Common myeloid progenitor, CD34-positive (primary cell): ENCODE data around the gene SH2D6.
"Not testable (repeated sequence)": the region's sequence is repeated elsewhere in the genome, so short reads cannot be mapped to it uniquely, and the experiment has no call there.

Source experiments
- CTCF ChIA-PET: fragments of 350-600 bp; sonication (Branson Sonifier 250); formaldehyde crosslinking; loops from one replicate; lab custom pipeline; 2021; ENCODE audit warnings: antibody characterized with exemption; lab: Charles Lee
- POLR2A ChIA-PET: fragments of 350-600 bp; sonication (Branson Sonifier 250); formaldehyde crosslinking; loops from one replicate; lab custom pipeline; 2021; ENCODE audit warnings: antibody characterized with exemption; lab: Charles Lee
- DNase-seq, 3 donors: peaks; one replicate each; pipeline versions ENCODE4 v3.0.0 to v3.0.0-alpha.2; 2013
- H3K27ac ChIP-seq, 2 experiments: 1 replicate in 1 of 2; 2 replicates in 1 of 2; pipeline ENCODE4 v1.7.0; 2013; ENCODE audit warnings: inconsistent platforms in 2 of 2, low read length in 2 of 2, mild to moderate bottlenecking in 2 of 2, low read depth in 1 of 2, moderate library complexity in 1 of 2; ENCODE audit not compliant: severe bottlenecking in 2 of 2, insufficient read depth in 1 of 2, poor library complexity in 1 of 2
- H3K27me3 ChIP-seq, 5 experiments: replicated peaks in 2 of 5; 1 replicate in 3 of 5; 2 replicates in 2 of 5; pipeline versions ENCODE4 v1.6.1 to v1.7.0; 2013; ENCODE audit warnings: low read length in 4 of 5, mild to moderate bottlenecking in 2 of 5, moderate library complexity in 2 of 5, inconsistent platforms in 1 of 5; ENCODE audit not compliant: insufficient read depth in 5 of 5, control insufficient read depth in 4 of 5
- H3K36me3 ChIP-seq, 4 experiments: 1 replicate in 2 of 4; 2 replicates in 2 of 4; pipeline versions ENCODE4 v1.6.1 to v1.7.0; 2013; ENCODE audit warnings: low read length in 3 of 4, control low read depth in 1 of 4, mild to moderate bottlenecking in 1 of 4; ENCODE audit not compliant: control insufficient read depth in 4 of 4, insufficient read depth in 4 of 4
- H3K4me1 ChIP-seq, 4 experiments: 1 replicate in 3 of 4; 2 replicates in 1 of 4; pipeline versions ENCODE4 v1.6.1 to v1.7.1; 2013; ENCODE audit warnings: low read length in 3 of 4, mild to moderate bottlenecking in 3 of 4, control low read depth in 1 of 4, inconsistent platforms in 1 of 4, moderate library complexity in 1 of 4; ENCODE audit not compliant: control insufficient read depth in 4 of 4, insufficient read depth in 4 of 4; ENCODE audit errors: control extremely low read depth in 1 of 4
- H3K4me3 ChIP-seq, 7 experiments: 1 replicate in 4 of 7; 2 replicates in 3 of 7; pipeline versions ENCODE4 v1.5.1 to v1.7.0; 2013; ENCODE audit warnings: mild to moderate bottlenecking in 7 of 7, low read length in 6 of 7, moderate library complexity in 6 of 7, inconsistent platforms in 2 of 7, low read depth in 2 of 7, control low read depth in 1 of 7; ENCODE audit not compliant: insufficient read depth in 4 of 7, control insufficient read depth in 1 of 7; ENCODE audit errors: extremely low read depth in 1 of 7
- H3K9me3 ChIP-seq, 5 experiments: 1 replicate in 4 of 5; 2 replicates in 1 of 5; pipeline versions ENCODE4 v1.6.1 to v1.7.1; 2013; ENCODE audit warnings: low read length in 4 of 5, mild to moderate bottlenecking in 2 of 5, inconsistent platforms in 1 of 5, low read depth in 1 of 5, moderate library complexity in 1 of 5; ENCODE audit not compliant: control insufficient read depth in 4 of 5, insufficient read depth in 2 of 5; ENCODE audit errors: control extremely low read depth in 1 of 5
- WGBS: methylation state at CpG from one replicate; pipeline ENCODE4 v1.1.5; 2013; ENCODE audit not compliant: insufficient coverage; 5-methylcytosine and 5-hydroxymethylcytosine counted together

SH2D6 gene

DNA sequence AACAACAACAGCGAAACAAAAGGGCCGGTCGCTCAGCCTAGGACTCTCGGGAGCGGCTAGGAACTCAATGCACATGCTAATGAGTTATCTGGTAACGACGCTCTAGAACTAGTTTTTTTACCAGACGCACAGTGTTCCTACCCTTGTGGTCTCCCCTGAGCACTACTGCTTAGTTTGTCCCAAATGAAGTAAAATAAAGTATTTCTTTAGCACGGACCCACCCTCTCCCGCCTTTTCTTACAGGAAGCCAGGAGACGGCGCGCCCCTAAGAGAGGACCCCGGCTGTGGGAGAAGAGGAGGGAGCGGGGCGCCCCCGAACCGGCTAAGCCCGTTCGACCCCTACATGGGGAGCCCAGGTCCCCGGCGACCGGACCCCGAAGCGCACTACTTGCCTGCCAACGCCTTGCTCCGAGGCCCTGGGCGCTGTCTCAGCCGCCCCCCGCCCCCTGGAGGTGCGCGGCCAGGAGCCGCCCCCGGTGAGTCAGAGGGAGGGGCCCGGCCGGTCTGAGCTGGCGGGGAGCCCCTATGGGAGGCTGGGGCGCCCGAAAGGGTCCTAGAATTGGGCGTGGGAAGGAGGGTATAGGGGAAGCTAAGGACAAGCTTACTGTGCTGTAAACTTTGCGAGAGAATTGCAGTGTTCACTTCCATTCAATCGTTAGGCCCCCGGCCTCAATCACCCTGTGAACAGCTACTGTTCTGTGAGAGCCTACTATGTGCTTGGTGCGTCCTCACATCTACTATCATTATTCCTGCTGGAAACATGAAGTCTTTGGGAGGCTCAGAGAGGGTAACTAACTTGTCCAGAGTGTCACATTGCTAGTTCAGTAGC is 4.7 kb upstream of the SH2D6 start:
- WGBS, result 3% methylated on average over 28 of the region's 44 CpGs

DNA sequence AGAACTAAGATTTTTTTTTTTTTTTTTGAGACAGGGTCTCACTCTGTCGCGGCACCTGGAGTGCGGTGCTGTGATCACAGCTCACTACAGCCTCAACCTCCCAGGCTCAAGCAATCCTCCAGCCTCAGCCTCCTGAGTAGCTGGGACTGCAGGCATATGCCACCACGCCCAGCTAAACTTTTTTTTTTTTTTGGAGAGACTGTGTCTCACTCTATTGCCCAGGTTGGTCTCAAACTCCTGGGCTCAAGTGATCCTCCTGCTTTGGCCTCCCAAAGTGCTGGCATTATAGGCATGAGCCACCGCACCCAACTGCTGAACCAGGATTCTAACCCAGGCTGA is 4.1 kb upstream of the SH2D6 start:
- Histone ChIP-seq H3K4me1 (peaks cover 10 to 72% (median 63%) of the 10 kb centered on the region in 4 experiments), H3K4me3 (peak overlapping the region in 5 of 7 experiments; percentile 62 to 83 (median 71)), H3K27ac (peak overlapping the region in 1 of 2 experiments; percentile 43)
- H3K36me3 ChIP-seq, H3K9me3 ChIP-seq, DNase-seq, H3K27me3 ChIP-seq: not testable (repeated sequence)
- WGBS, result 90% methylated on average over 4 of the region's 5 CpGs
- CTCF ChIA-PET, result interaction anchor here (1.0 to 3.8 kb wide), 8 partner anchors 13 to 187 kb away, joined by 3 to 26 read pairs (median 4); no protein-coding TSS in a partner anchor
- POLR2A ChIA-PET, result interaction anchor here (0.8 kb wide), 1 partner anchor 20 kb away, joined by 6 read pairs; no protein-coding TSS in a partner anchor

More for the DNA sequence above, 4.7 kb upstream of the SH2D6 start:
- Histone ChIP-seq H3K4me3 (peak overlapping the region; percentile 28 to 83 (median 64)), H3K9me3 (no peaks in the 10 kb centered on the region), H3K27me3 (no peaks in the 10 kb centered on the region), H3K27ac (peak overlapping the region in 1 of 2 experiments; percentile 43), H3K36me3 (no peaks in the 10 kb centered on the region), H3K4me1 (peaks cover 15 to 72% (median 63%) of the 10 kb centered on the region in 4 experiments)
- CTCF ChIA-PET, result interaction anchor here (1.0 to 3.8 kb wide), 12 partner anchors 12 to 188 kb away, joined by 3 to 26 read pairs (median 4); partner anchors contain the start of genes GGCX and MAT2A
- POLR2A ChIA-PET, result interaction anchor here (0.8 to 1.3 kb wide), 2 partner anchors 20 to 125 kb away, joined by 5 to 6 read pairs; partner anchors contain the start of gene MAT2A
- peak; percentile 64 to 81 (median 75) for DNase-seq

DNA sequence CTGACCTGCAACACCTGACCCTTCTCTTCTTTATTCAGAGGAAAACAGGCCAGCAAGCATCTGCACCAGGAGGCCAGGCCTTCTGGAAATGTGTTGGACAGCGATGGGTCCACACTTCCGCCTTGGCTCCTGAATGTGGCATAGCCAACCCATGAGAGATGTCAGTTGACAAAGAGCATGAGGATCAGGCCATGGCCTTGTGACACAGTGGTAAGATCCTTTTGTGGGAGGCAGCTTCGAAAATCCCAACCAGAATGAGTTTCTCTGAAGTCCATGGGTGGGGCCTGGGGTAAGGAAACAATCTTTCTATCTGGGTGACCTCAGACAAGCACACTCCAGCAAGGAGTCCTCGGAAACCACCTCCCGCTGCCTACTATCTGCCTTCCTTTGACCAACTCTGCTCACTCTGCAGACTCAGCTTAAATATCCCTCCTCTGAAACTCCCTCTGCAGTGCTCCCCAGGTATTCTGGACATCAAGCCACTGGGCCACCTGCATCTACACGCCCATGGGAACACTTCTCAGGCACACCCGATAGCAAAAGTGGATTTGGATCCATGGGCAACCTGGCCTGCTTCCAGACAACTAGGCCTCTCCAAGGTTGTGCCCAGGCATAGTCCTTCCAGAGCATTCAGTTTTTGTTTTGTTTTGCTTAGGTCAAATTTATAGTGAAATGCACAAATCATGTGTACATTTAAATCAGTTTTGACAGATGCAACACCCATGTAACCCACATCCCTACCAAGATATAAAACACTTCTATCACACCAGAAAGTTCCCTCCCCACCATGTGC is 3.6 kb upstream of the SH2D6 start:
- Histone ChIP-seq H3K27me3 (no peaks in the 10 kb centered on the region), H3K4me1 (peaks cover 7 to 72% (median 60%) of the 10 kb centered on the region in 4 experiments), H3K9me3 (no peaks in the 10 kb centered on the region), H3K4me3 (no peak overlapping the region), H3K36me3 (no peaks in the 10 kb centered on the region), H3K27ac (no peak overlapping the region)
- peak in 1 of 3 donors; percentile 36 for DNase-seq
- WGBS, result 93% methylated on average over 7 of the region's 7 CpGs
- POLR2A ChIA-PET, result no interaction called here
- CTCF ChIA-PET, result interaction anchor here (0.8 to 3.3 kb wide), 9 partner anchors 21 to 187 kb away, joined by 3 to 26 read pairs (median 4); no protein-coding TSS in a partner anchor

DNA sequence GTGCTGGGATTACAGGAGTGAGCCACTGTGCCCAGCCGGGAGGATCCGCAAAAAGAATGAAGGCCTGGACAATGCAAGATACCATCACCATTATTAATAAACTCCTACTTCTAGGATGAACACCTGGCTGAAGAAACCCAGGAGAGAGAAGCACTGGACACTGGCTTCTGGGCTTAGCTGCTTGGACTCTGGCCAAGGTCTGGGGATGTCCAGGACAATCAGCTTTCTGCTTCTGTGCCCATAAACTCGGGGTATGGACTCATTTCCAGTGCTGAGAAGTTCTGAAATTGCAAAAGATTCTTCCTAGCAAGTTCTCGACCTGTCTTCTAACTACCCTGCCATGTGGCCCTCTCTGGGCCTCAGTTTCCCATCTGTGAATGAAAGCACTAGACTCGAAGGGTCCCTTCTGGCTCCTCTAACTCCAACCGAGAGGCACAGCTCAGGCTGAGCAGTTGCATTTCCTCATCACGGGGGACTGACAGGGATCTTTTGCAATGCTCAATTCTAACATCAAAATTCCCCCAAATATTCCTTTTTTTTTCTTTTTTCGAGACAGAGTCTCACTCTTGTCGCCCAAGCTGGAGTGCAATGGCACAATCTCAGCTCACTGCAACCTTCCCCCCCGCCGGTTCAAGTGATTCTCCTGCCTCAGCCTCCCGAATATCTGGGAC is 2.4 kb upstream of the SH2D6 start:
- peaks cover 5 to 72% (median 56%) of the 10 kb centered on the region in 4 experiments for H3K4me1 ChIP-seq

DNA sequence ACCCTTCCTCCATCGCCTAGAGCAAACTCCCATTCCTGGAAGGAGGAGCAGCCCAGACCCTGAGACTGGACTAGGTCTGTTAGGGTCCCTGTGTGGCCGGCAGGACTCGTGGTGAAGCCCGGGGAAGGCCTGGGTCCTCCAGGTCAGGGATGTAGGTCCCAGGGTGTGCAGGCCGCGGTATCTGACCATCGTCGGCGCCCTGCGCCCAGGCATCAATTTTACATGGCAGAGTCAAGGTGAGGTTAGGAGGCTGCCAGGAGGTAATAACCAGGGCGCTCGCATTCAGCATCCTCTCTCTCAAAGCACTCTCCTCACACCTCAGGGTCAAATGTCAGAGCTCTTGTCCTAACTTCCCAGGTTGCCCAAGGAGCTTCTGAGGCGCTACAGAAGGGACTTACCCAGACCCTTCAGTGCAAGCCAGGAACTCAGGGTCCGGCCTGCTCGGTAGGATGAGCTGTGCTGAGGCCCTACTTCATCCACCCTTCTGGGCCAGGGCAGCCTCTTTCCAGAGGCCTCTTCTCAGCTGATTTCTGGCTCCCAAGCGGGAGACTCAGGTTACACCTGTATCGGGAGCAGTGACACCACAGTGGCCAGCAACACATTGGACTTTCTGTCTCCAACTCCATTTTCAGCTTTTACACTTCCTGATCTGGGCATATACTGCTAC is 628 bp downstream of the SH2D6 start:
- ChIA-PET POLR2A (interaction anchor here (0.7 to 3.1 kb wide), 8 partner anchors 9 to 133 kb away, joined by 3 to 13 read pairs (median 4); partner anchors contain the start of genes CAPG, ELMOD3, MAT2A and RETSAT), CTCF (interaction anchor here (0.7 to 21.4 kb wide), 21 partner anchors 9 to 218 kb away, joined by 3 to 584 read pairs (median 6); partner anchors contain the start of genes CAPG, GGCX, MAT2A and TMEM150A)
- Histone ChIP-seq H3K4me1 (peaks cover 1 to 66% (median 46%) of the 10 kb centered on the region in 4 experiments), H3K27ac (peak overlapping the region; percentile 86 to 89), H3K27me3 (no peaks in the 10 kb centered on the region), H3K4me3 (peak overlapping the region; percentile 76 to 96 (median 84)), H3K9me3 (no peaks in the 10 kb centered on the region), H3K36me3 (no peaks in the 10 kb centered on the region)
- WGBS, result 79% methylated on average over 8 of the region's 17 CpGs
- DNase-seq, result no peak

More for the DNA sequence above, 2.4 kb upstream of the SH2D6 start:
- 96% methylated on average over 12 of the region's 12 CpGs for WGBS
- Histone ChIP-seq H3K27ac (no peak overlapping the region), H3K27me3 (no peaks in the 10 kb centered on the region), H3K36me3 (no peaks in the 10 kb centered on the region), H3K9me3 (no peaks in the 10 kb centered on the region), H3K4me3 (no peak overlapping the region)
- ChIA-PET CTCF (interaction anchor here (0.8 to 1.5 kb wide), 9 partner anchors 10 to 178 kb away, joined by 3 to 4 read pairs (median 3); no protein-coding TSS in a partner anchor), POLR2A (no interaction called here)
- DNase-seq, result no peak
